HTERT RPE-1 (cell line): Measurements from ENCODE around the gene ESRRG.

Experiments
- in situ Hi-C: fragments of 300-500 bp; cut with MboI; formaldehyde crosslinking; loops from 4 replicates; pipeline ENCODE4 v1.14.3; 2020; ENCODE audit warnings: low sequenced_read_pairs

Gene ESRRG

GRCh38 chr1:216523043-216523442 is 200.2 kb downstream of the ESRRG start:
- in situ Hi-C loops, result no loop called here

GRCh38 chr1:216521477-216521876 is 201.8 kb downstream of the ESRRG start:
- in situ Hi-C loops, result no loop called here

- in situ Hi-C loops, result no loop called here
Measured at GRCh38 chr1:216518844-216519627, 204.2 kb downstream of the ESRRG start.

GRCh38 chr1:216502528-216503162 is 220.6 kb downstream of the ESRRG start:
- in situ Hi-C loops, result no loop called here

GRCh38 chr1:216500273-216500967 is 222.8 kb downstream of the ESRRG start:
- in situ Hi-C loops, result no loop called here

- in situ Hi-C loops, result no loop called here
Measured at GRCh38 chr1:216499581-216500272, 223.5 kb downstream of the ESRRG start.

GRCh38 chr1:216498277-216498676 is 225.0 kb downstream of the ESRRG start:
- in situ Hi-C loops, result no loop called here

GRCh38 chr1:216485042-216485441 is 238.2 kb downstream of the ESRRG start:
- in situ Hi-C loops, result no loop called here

- in situ Hi-C loops, result no loop called here
Measured at GRCh38 chr1:216483672-216484401, 239.4 kb downstream of the ESRRG start.

- in situ Hi-C loops, result no loop called here
Measured at GRCh38 chr1:216482620-216483019, 240.6 kb downstream of the ESRRG start.

- in situ Hi-C loops, result no loop called here
Measured at GRCh38 chr1:216478238-216478637, 245.0 kb downstream of the ESRRG start.

GRCh38 chr1:216476341-216476740 is 246.9 kb downstream of the ESRRG start:
- in situ Hi-C loops, result no loop called here

- in situ Hi-C loops, result no loop called here
Measured at GRCh38 chr1:216475659-216476276, 247.5 kb downstream of the ESRRG start.

- in situ Hi-C loops, result no loop called here
Measured at GRCh38 chr1:216466162-216466801, 256.9 kb downstream of the ESRRG start.

- in situ Hi-C loops, result no loop called here
Measured at GRCh38 chr1:216464489-216464888, 258.7 kb downstream of the ESRRG start.

- in situ Hi-C loops, result no loop called here
Measured at GRCh38 chr1:216462066-216462775, 261.0 kb downstream of the ESRRG start.

- in situ Hi-C loops, result no loop called here
Measured at GRCh38 chr1:216461466-216461865, 261.8 kb downstream of the ESRRG start.

- in situ Hi-C loops, result no loop called here
Measured at GRCh38 chr1:216459651-216460207, 263.5 kb downstream of the ESRRG start.

- in situ Hi-C loops, result no loop called here
Measured at GRCh38 chr1:216458812-216459211, 264.4 kb downstream of the ESRRG start.
